Body of pancreas (tissue), 4 donors: ENCODE measurements around the gene UCN2. TPM values are rescaled to one million over a fixed set of nuclear protein-coding genes. Genes with fewer than 3 reads are reported as not detected.

Experiments
- ATAC-seq: fragments of 150-250 bp; one replicate; pipeline ENCODE4 v1.9.1; 2016
- DNase-seq, 4 donors: peaks; one replicate each; pipeline ENCODE4 v3.0.0-alpha.2; 2019
- H3K27ac ChIP-seq, 4 donors: fragments of 200-600 bp; sonication (generic); 1 replicate in 3 of 4; 2 replicates in 1 of 4; pipeline versions ENCODE4 v1.5.1 to v1.6.1; 2016 to 2019; ENCODE audit warnings: mild to moderate bottlenecking in 1 of 4, mixed read lengths in 1 of 4, moderate library complexity in 1 of 4
- H3K27me3 ChIP-seq, 2 donors: fragments of 200-600 bp; sonication (generic); one replicate each; pipeline ENCODE4 v1.6.0; 2016; ENCODE audit warnings: mild to moderate bottlenecking in 1 of 2
- H3K36me3 ChIP-seq, 2 donors: fragments of 200-600 bp; sonication (generic); replicated peaks in 1 of 2; 2 replicates each; pipeline ENCODE4 v1.5.1; 2016; ENCODE audit warnings: low read depth in 2 of 2; ENCODE audit not compliant: insufficient read depth in 1 of 2
- H3K4me1 ChIP-seq: fragments of 200-600 bp; sonication (generic); one replicate; pipeline ENCODE4 v1.6.0; 2016
- H3K4me3 ChIP-seq, 2 donors: fragments of 200-600 bp; sonication (generic); 1 replicate in 1 of 2; 2 replicates in 1 of 2; pipeline ENCODE4 v1.5.1; 2016 to 2019
- H3K9me3 ChIP-seq, 3 donors: fragments of 200-600 bp; sonication (generic); 1 replicate in 2 of 3; 2 replicates in 1 of 3; pipeline ENCODE4 v1.5.1; 2016
- POLR2A ChIP-seq, 3 donors: fragments of 450-650 bp; IDR thresholded peaks; one replicate each; pipeline ENCODE4 v1.6.1; 2016; ENCODE audit warnings: antibody characterized with exemption in 3 of 3, mild to moderate bottlenecking in 2 of 3
- WGBS, 2 donors: methylation state at CpG; one replicate each; pipeline ENCODE4 v1.1.5; 2017; 5-methylcytosine and 5-hydroxymethylcytosine counted together
- intact Hi-C: fragments of 100-400 bp; cut with DNase I; formaldehyde crosslinking; loops from one replicate; pipeline ENCODE4 v1.15.1; 2023
- total RNA-seq, 2 donors: library from RNA; depleted of rRNA; stranded (reverse); fragments of >200 nt; gene quantifications; one replicate each; pipeline ENCODE4 v1.1.0, GENCODE V29; 2016
- TF ChIP-seq, protein P1 (sequence below), 7 experiments: fragments of 450-650 bp in 4 of 7; fragments of 200-600 bp in 3 of 7; sonication (generic) in 3 of 7; IDR thresholded peaks; one replicate each; pipeline ENCODE4 v1.5.1; 2016 to 2019; ENCODE audit warnings: antibody characterized with exemption in 7 of 7

Gene UCN2
- total RNA-seq, 2 donors from 2014 or later: not detected

DNA sequence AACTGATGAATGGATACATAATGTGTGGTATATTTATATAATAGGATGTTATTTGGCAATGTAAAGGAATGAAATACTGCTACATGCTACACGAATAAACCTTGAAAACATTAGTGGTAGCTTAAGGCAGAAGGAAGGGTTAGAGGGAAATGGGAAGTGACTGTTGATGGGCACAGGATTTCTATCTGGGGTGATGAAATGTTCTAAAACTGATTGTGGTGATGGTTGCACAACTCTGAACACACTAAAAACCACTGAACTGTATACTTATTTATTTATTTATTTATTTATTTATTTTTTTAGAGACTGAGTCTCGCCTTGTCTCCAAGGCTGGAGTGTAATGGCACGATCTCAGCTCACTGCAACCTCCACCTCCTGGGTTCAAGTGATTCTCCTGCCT lies 34.8 kb downstream of the UCN2 start:
- Histone ChIP-seq H3K36me3 (no peaks in the 10 kb centered on the region), H3K27ac (peak overlapping the region in 1 of 4 donors; percentile 29), H3K4me1 (no peaks in the 10 kb centered on the region), H3K4me3 (no peak overlapping the region), H3K9me3 (no peaks in the 10 kb centered on the region), H3K27me3 (no peaks in the 10 kb centered on the region)
- DNase-seq: no peak
- intact Hi-C loops: no loop called here
- no peak for ATAC-seq
- TF ChIP-seq POLR2A (IDR thresholded peaks at IDR 0.05): no peak
- TF ChIP-seq, protein P1, sequence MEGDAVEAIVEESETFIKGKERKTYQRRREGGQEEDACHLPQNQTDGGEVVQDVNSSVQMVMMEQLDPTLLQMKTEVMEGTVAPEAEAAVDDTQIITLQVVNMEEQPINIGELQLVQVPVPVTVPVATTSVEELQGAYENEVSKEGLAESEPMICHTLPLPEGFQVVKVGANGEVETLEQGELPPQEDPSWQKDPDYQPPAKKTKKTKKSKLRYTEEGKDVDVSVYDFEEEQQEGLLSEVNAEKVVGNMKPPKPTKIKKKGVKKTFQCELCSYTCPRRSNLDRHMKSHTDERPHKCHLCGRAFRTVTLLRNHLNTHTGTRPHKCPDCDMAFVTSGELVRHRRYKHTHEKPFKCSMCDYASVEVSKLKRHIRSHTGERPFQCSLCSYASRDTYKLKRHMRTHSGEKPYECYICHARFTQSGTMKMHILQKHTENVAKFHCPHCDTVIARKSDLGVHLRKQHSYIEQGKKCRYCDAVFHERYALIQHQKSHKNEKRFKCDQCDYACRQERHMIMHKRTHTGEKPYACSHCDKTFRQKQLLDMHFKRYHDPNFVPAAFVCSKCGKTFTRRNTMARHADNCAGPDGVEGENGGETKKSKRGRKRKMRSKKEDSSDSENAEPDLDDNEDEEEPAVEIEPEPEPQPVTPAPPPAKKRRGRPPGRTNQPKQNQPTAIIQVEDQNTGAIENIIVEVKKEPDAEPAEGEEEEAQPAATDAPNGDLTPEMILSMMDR (IDR thresholded peaks at IDR 0.05): no peak
- WGBS, 2 donors: 76 to 83% methylated on average over 3 of the region's 3 CpGs

DNA sequence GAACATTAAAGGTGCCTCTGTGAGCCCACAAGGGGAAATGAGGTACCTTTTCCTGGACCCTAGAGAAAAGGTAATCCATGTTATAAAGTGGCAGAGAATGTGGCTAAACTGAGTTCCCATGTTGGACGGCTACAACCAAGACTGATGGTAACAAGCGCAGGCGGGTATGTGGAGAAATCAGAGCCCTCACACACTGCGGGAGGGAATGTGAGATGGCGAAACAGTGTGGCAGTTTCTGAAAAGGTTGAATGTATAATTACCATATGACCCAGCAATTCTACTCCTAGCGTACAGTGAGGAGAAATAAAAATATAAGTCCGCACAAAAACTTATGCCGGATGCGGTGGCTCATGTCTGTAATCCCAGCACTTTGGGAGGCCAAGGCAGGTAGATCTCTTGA lies 35.5 kb downstream of the UCN2 start:
- no peak for DNase-seq
- Histone ChIP-seq H3K36me3 (no peaks in the 10 kb centered on the region), H3K27me3 (no peaks in the 10 kb centered on the region), H3K4me1 (no peaks in the 10 kb centered on the region), H3K9me3 (no peaks in the 10 kb centered on the region), H3K4me3 (no peak overlapping the region), H3K27ac (peak overlapping the region in 1 of 4 donors; percentile 29)
- WGBS, 2 donors: 70 to 99% methylated on average over 9 of the region's 9 CpGs
- intact Hi-C loops: no loop called here
- no peak for ATAC-seq
- no peak for TF ChIP-seq POLR2A (IDR thresholded peaks at IDR 0.05)
- TF ChIP-seq, protein P1 (IDR thresholded peaks at IDR 0.05): no peak

DNA sequence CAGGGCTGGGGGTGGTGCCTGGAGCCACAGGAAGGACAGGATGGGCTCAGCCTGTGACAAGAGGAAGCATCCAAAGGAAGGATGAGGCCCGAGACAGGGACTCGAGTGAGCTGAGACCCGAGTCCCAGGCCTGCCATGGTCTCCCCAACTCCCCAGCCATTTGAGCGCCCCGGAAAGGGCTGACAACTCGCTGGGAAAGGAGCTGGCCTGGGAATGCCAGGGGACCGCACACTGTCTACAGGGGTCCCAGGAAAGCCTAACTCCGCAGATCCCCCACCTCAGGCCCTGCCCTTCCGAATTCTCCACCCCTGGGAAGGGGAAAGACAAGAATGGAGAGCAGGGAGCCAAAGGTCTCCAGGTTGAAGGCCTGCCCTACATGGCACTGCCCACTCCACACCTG lies 38.6 kb downstream of the UCN2 start:
- intact Hi-C loops: no loop called here
- Histone ChIP-seq H3K4me3 (no peak overlapping the region), H3K27ac (no peak overlapping the region), H3K4me1 (no peaks in the 10 kb centered on the region), H3K36me3 (no peaks in the 10 kb centered on the region), H3K27me3 (no peaks in the 10 kb centered on the region), H3K9me3 (no peaks in the 10 kb centered on the region)
- ATAC-seq (no peak), DNase-seq (no peak)
- TF ChIP-seq POLR2A (IDR thresholded peaks at IDR 0.05): no peak
- TF ChIP-seq, protein P1 (IDR thresholded peaks at IDR 0.05): no peak
- 84 to 88% methylated on average over 5 to 9 of the region's 9 CpGs for WGBS, 2 donors

DNA sequence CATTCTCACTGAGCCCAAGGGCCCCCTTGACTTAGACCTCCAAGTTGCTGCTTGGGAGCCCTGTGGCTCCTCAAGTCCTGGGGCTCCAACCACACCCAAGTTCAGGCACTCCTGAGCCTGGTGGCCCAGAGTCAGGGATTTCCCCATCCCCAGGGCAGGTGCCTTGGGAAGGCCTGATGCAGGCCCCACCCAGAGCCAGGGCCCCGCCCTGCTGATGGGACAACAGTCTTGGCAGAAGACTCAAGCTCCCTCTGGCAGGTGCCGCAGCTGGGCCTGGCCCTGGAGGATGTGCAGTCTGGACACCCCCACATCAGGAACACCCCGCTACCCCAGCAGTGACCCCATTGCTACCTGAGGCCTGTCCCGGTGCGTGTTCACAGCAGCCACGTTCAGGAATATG lies 41.9 kb downstream of the UCN2 start:
- no peak for TF ChIP-seq POLR2A (IDR thresholded peaks at IDR 0.05)
- TF ChIP-seq, protein P1 (IDR thresholded peaks at IDR 0.05): no peak
- ATAC-seq (no peak), DNase-seq (no peak)
- H3K9me3 ChIP-seq: no peaks in the 10 kb centered on the region
- no peak overlapping the region for H3K4me3 ChIP-seq
- 89 to 90% methylated on average over 3 to 5 of the region's 6 CpGs for WGBS, 2 donors
- no peaks in the 10 kb centered on the region for H3K4me1 ChIP-seq
- H3K27ac ChIP-seq: no peak overlapping the region
- intact Hi-C loops: no loop called here
- no peaks in the 10 kb centered on the region for H3K27me3 ChIP-seq
- H3K36me3 ChIP-seq: no peaks in the 10 kb centered on the region

DNA sequence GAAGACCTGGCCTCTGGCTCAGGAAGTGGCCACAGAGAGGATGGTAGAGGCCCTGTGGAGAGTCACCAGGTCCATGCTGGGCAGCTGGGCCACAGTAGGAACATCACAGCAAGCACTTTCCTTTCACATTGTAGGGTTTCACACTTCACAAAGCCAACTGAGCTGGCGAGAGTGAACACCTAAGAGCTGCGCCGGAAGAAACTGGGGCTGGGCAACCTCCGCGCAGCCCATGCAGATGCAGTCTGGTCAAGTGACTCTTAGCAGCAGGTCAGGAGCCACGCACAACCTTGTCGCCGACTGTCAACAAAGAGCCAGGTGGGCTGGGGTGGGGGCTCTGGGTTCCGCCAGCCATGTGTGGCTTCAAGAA lies 44.3 kb downstream of the UCN2 start:
- Histone ChIP-seq H3K27me3 (no peaks in the 10 kb centered on the region), H3K36me3 (no peaks in the 10 kb centered on the region), H3K4me1 (no peaks in the 10 kb centered on the region), H3K27ac (no peak overlapping the region), H3K4me3 (no peak overlapping the region), H3K9me3 (no peaks in the 10 kb centered on the region)
- 91 to 100% methylated on average over 2 to 9 of the region's 9 CpGs for WGBS, 2 donors
- TF ChIP-seq, protein P1 (IDR thresholded peaks at IDR 0.05): no peak
- TF ChIP-seq POLR2A (IDR thresholded peaks at IDR 0.05): no peak
- intact Hi-C loops: no loop called here
- ATAC-seq: no peak
- no peak for DNase-seq
